Colonic mucosa (tissue), 4 donors: ENCODE measurements around the gene PROC. TPM values are rescaled to one million over a fixed set of nuclear protein-coding genes. Genes with fewer than 3 reads are reported as not detected.

Source experiments
- DNase-seq: peaks from one replicate; pipeline ENCODE4 v3.0.0-alpha.2; 2020
- H3K27ac ChIP-seq: fragments of 200-600 bp; one replicate; pipeline ENCODE4 v1.8.0; 2021
- H3K27me3 ChIP-seq: fragments of 200-600 bp; one replicate; pipeline ENCODE4 v1.8.0; 2021
- H3K36me3 ChIP-seq: fragments of 200-600 bp; one replicate; pipeline ENCODE4 v1.8.0; 2021
- H3K4me1 ChIP-seq: fragments of 200-600 bp; one replicate; pipeline ENCODE4 v1.8.0; 2021; ENCODE audit warnings: mild to moderate bottlenecking
- H3K4me3 ChIP-seq: fragments of 200-600 bp; one replicate; pipeline ENCODE4 v1.8.0; 2021
- H3K9ac ChIP-seq, 2 donors: one replicate each; pipeline ENCODE4 v1.7.0; 2013; ENCODE audit warnings: control low read depth in 2 of 2, low read depth in 2 of 2, low read length in 2 of 2
- H3K9me3 ChIP-seq: fragments of 200-600 bp; one replicate; pipeline ENCODE4 v1.8.0; 2021
- intact Hi-C: fragments of 100-400 bp; cut with DNase I; formaldehyde crosslinking; loops from one replicate; pipeline ENCODE4 v1.14.1; 2022
- total RNA-seq, 2 donors: library from RNA; stranded (reverse); fragmentation: NEBNext Ultra II Directional in 1 of 2; extraction: Animal tissue kit (Norgen Biotek cat#: 25700) in 1 of 2; gene quantifications; one replicate each; pipeline ENCODE4 v1.2.1, GENCODE V29; 2021
- TF ChIP-seq, protein P1 (sequence below): fragments of 200-600 bp; IDR thresholded peaks from one replicate; pipeline ENCODE4 v1.8.0; 2022; ENCODE audit warnings: antibody characterized with exemption, mild to moderate bottlenecking
- donor health status: healthy.
- donor health status: DM: no; HTN: no; CAD: no.
- donor health status: DM: no; HTN: no; CAD: no.

PROC gene
- total RNA-seq, 2 donors from 2014 or later, result 0.96 to 3.4 TPM

- Histone ChIP-seq H3K4me3 (no peak overlapping the region), H3K36me3 (no peaks in the 10 kb centered on the region), H3K4me1 (peaks cover 12% of the 10 kb centered on the region), H3K27me3 (no peaks in the 10 kb centered on the region), H3K9me3 (no peaks in the 10 kb centered on the region), H3K27ac (no peak overlapping the region), H3K9ac (no peak overlapping the region)
- DNase-seq, result peak; percentile 17
- intact Hi-C loops, result no loop called here
- TF ChIP-seq, protein P1, sequence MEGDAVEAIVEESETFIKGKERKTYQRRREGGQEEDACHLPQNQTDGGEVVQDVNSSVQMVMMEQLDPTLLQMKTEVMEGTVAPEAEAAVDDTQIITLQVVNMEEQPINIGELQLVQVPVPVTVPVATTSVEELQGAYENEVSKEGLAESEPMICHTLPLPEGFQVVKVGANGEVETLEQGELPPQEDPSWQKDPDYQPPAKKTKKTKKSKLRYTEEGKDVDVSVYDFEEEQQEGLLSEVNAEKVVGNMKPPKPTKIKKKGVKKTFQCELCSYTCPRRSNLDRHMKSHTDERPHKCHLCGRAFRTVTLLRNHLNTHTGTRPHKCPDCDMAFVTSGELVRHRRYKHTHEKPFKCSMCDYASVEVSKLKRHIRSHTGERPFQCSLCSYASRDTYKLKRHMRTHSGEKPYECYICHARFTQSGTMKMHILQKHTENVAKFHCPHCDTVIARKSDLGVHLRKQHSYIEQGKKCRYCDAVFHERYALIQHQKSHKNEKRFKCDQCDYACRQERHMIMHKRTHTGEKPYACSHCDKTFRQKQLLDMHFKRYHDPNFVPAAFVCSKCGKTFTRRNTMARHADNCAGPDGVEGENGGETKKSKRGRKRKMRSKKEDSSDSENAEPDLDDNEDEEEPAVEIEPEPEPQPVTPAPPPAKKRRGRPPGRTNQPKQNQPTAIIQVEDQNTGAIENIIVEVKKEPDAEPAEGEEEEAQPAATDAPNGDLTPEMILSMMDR, result no peak
These were observed 14.8 kb upstream of the PROC start for GRCh38 chr2:127403460-127403859.

- Histone ChIP-seq H3K36me3 (no peaks in the 10 kb centered on the region), H3K9ac (no peak overlapping the region), H3K9me3 (no peaks in the 10 kb centered on the region), H3K27me3 (no peaks in the 10 kb centered on the region), H3K4me3 (no peak overlapping the region), H3K4me1 (peaks cover 12% of the 10 kb centered on the region), H3K27ac (peak overlapping the region; percentile 43)
- no peak for DNase-seq
- TF ChIP-seq, protein P1, result no peak
- intact Hi-C loops, result no loop called here
These were observed 13.6 kb upstream of the PROC start for GRCh38 chr2:127404466-127405254.

GRCh38 chr2:127405255-127405610, 13.0 kb upstream of the PROC start:
- H3K4me1 ChIP-seq, result peaks cover 12% of the 10 kb centered on the region
- H3K27me3 ChIP-seq, result no peaks in the 10 kb centered on the region
- TF ChIP-seq, protein P1, result no peak
- H3K4me3 ChIP-seq, result no peak overlapping the region
- H3K27ac ChIP-seq, result peak overlapping the region; percentile 43
- DNase-seq, result no peak
- intact Hi-C loops, result no loop called here
- H3K9me3 ChIP-seq, result no peaks in the 10 kb centered on the region
- H3K36me3 ChIP-seq, result no peaks in the 10 kb centered on the region
- no peak overlapping the region for H3K9ac ChIP-seq

DNA sequence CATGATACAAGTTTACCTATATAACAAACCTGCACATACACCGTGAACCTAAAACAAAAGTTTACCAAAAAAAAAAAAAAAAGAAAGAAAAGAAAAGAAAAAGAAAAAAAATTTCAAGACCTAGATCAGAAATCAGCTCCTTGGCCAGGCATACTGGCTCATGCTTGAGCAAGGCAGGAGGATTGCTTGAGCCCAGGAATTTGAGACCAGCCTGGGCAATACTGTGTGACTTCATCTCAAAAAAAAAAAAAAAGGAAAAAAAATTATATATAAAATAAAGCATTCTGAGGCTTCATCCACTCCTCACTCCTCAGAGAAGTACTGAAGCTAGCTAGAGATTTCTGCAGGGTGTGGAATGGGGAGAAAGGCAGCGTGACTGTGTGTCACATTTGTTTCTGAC, 11.8 kb upstream of the PROC start:
- no peak overlapping the region for H3K4me3 ChIP-seq
- peaks cover 5% of the 10 kb centered on the region for H3K4me1 ChIP-seq
- DNase-seq, result no peak
- H3K27ac ChIP-seq, result no peak overlapping the region
- H3K36me3 ChIP-seq, result no peaks in the 10 kb centered on the region
- no peaks in the 10 kb centered on the region for H3K9me3 ChIP-seq
- TF ChIP-seq, protein P1, result no peak
- no peaks in the 10 kb centered on the region for H3K27me3 ChIP-seq
- H3K9ac ChIP-seq, result no peak overlapping the region
- intact Hi-C loops, result no loop called here

- Histone ChIP-seq H3K9me3 (no peaks in the 10 kb centered on the region), H3K4me3 (no peak overlapping the region), H3K36me3 (no peaks in the 10 kb centered on the region), H3K9ac (peak overlapping the region in 1 of 2 donors; percentile 38), H3K27ac (no peak overlapping the region), H3K4me1 (no peaks in the 10 kb centered on the region), H3K27me3 (no peaks in the 10 kb centered on the region)
- TF ChIP-seq, protein P1, result no peak
- intact Hi-C loops, result no loop called here
- DNase-seq, result no peak
These were observed 11.1 kb upstream of the PROC start for GRCh38 chr2:127407091-127407490.
